HG02885 (cell line): ENCODE results near the gene TRAPPC8.
"Not testable (repeated sequence)": the region's sequence is repeated elsewhere in the genome, so short reads cannot be mapped to it uniquely, and the experiment has no call there.

Experiments used
- ATAC-seq: cut with Tn5 transposase; IDR thresholded peaks from one replicate; pipeline ENCODE4 v1.9.1; 2021; ENCODE audit warnings: mild to moderate bottlenecking; ENCODE audit not compliant: unreplicated experiment, poor library complexity

TRAPPC8 gene

GRCh38 chr18:31946305-31947046, 3.5 kb upstream of the TRAPPC8 start:
- ATAC-seq = no peak

- ATAC-seq = no peak
Observed at GRCh38 chr18:31943878-31944816, 1.2 kb upstream of the TRAPPC8 start.

GRCh38 chr18:31942291-31942998, 483 bp downstream of the TRAPPC8 start:
- ATAC-seq = peak; percentile 44

- ATAC-seq = no peak
Observed at GRCh38 chr18:31941010-31941809, 1.7 kb downstream of the TRAPPC8 start.

- not testable (repeated sequence) for ATAC-seq
Observed at GRCh38 chr18:31934773-31935172, 8.2 kb downstream of the TRAPPC8 start.

- no peak for ATAC-seq
Observed at GRCh38 chr18:31931886-31932240, 11.1 kb downstream of the TRAPPC8 start.

GRCh38 chr18:31931163-31931885, 11.6 kb downstream of the TRAPPC8 start:
- no peak for ATAC-seq

- no peak for ATAC-seq
Observed at GRCh38 chr18:31929273-31929672, 13.7 kb downstream of the TRAPPC8 start.

GRCh38 chr18:31926988-31927387, 15.9 kb downstream of the TRAPPC8 start:
- not testable (repeated sequence) for ATAC-seq

- no peak for ATAC-seq
Observed at GRCh38 chr18:31920277-31920676, 22.7 kb downstream of the TRAPPC8 start.

- not testable (repeated sequence) for ATAC-seq
Observed at GRCh38 chr18:31919366-31919765, 23.6 kb downstream of the TRAPPC8 start.

GRCh38 chr18:31918733-31919132, 24.2 kb downstream of the TRAPPC8 start:
- ATAC-seq = no peak

GRCh38 chr18:31901063-31901462, 41.9 kb downstream of the TRAPPC8 start:
- no peak for ATAC-seq

GRCh38 chr18:31899771-31900170, 43.2 kb downstream of the TRAPPC8 start:
- not testable (repeated sequence) for ATAC-seq

GRCh38 chr18:31892936-31893335, 50.0 kb downstream of the TRAPPC8 start:
- ATAC-seq = no peak

GRCh38 chr18:31891566-31891965, 51.4 kb downstream of the TRAPPC8 start:
- ATAC-seq = no peak

- no peak for ATAC-seq
Observed at GRCh38 chr18:31884020-31884419, 58.9 kb downstream of the TRAPPC8 start.

GRCh38 chr18:31880186-31880898, 62.6 kb downstream of the TRAPPC8 start:
- ATAC-seq = no peak

- ATAC-seq = no peak
Observed at GRCh38 chr18:31878358-31878757, 64.6 kb downstream of the TRAPPC8 start.
